GM12878 (cell line): ENCODE results near the gene PKP2. TPM values are rescaled to one million over a fixed set of nuclear protein-coding genes. Genes with fewer than 3 reads are reported as not detected.

Source experiments
- ASH2L ChIP-seq: fragments of 300-600, 200-600 bp; sonication (generic); IDR thresholded peaks from 2 replicates; pipeline ENCODE4 v1.6.1; 2017; ENCODE audit warnings: low read depth, mild to moderate bottlenecking, borderline replicate concordance
- ATF2 ChIP-seq: IDR thresholded peaks from 2 replicates; pipeline ENCODE4 v1.6.1; 2012; ENCODE audit warnings: low read length, inconsistent platforms
- BRCA1 ChIP-seq: IDR thresholded peaks from 2 replicates; pipeline ENCODE4 v1.6.1; 2011; ENCODE audit warnings: low read depth, low read length, improper control_type of control experiment
- CREB1 ChIP-seq: IDR thresholded peaks from 2 replicates; pipeline ENCODE4 v1.6.1; 2012; ENCODE audit warnings: low read depth, mild to moderate bottlenecking, inconsistent platforms
- CUX1 ChIP-seq: IDR thresholded peaks from 2 replicates; pipeline ENCODE4 v1.6.1; 2012; ENCODE audit warnings: improper control_type of control experiment, low read depth, low read length; ENCODE audit not compliant: insufficient replicate concordance
- GABPA ChIP-seq: IDR thresholded peaks from 2 replicates; pipeline ENCODE4 v1.6.1; 2014; ENCODE audit warnings: antibody characterized with exemption, low read depth, mild to moderate bottlenecking, inconsistent platforms
- IRF4 ChIP-seq: IDR thresholded peaks from 2 replicates; pipeline ENCODE4 v1.6.1; 2011; ENCODE audit warnings: low read depth, low read length
- LARP7 ChIP-seq: fragments of 450-650 bp; IDR thresholded peaks from 2 replicates; pipeline ENCODE4 v1.6.1; 2017; ENCODE audit warnings: mild to moderate bottlenecking
- MAX ChIP-seq: IDR thresholded peaks from 2 replicates; pipeline ENCODE4 v1.6.1; 2012; ENCODE audit warnings: low read depth, low read length, improper control_type of control experiment
- MYC ChIP-seq: IDR thresholded peaks from 2 replicates; pipeline ENCODE4 v1.6.1; 2011; ENCODE audit warnings: mild to moderate bottlenecking, low read length, moderate library complexity, inconsistent platforms; ENCODE audit not compliant: insufficient read depth, insufficient replicate concordance, insufficient read length, severe bottlenecking
- PAX5 ChIP-seq: IDR thresholded peaks from 2 replicates; pipeline ENCODE4 v1.6.1; 2011; ENCODE audit warnings: low read depth, low read length, borderline replicate concordance
- SKIL ChIP-seq: fragments of 450-650 bp; IDR thresholded peaks from 2 replicates; pipeline ENCODE4 v1.6.1; 2017; ENCODE audit warnings: mild to moderate bottlenecking, low read depth, inconsistent platforms; ENCODE audit not compliant: poor library complexity, severe bottlenecking
- SREBF2 ChIP-seq: IDR thresholded peaks from 2 replicates; pipeline ENCODE4 v1.6.1; 2012; ENCODE audit warnings: mild to moderate bottlenecking, low read length
- STAT3 ChIP-seq: IDR thresholded peaks from 2 replicates; pipeline ENCODE4 v1.6.1; 2011; ENCODE audit warnings: low read depth, low read length, improper control_type of control experiment
- WRNIP1 ChIP-seq: IDR thresholded peaks from 2 replicates; pipeline ENCODE4 v1.6.1; 2011; ENCODE audit warnings: low read depth, low read length, improper control_type of control experiment, borderline replicate concordance
- YY1 ChIP-seq: IDR thresholded peaks from 2 replicates; pipeline ENCODE4 v1.6.1; 2011; ENCODE audit warnings: low read depth, mild to moderate bottlenecking, low read length
- ZBED1 ChIP-seq: IDR thresholded peaks from 2 replicates; pipeline ENCODE4 v1.6.1; 2016; ENCODE audit warnings: borderline replicate concordance
- polyA plus RNA-seq, 11 experiments: library from polyadenylated mRNA; depleted of rRNA in 4 of 11; unstranded in 6 of 11; stranded (reverse) in 5 of 11; fragments of >200 nt; fragmentation: Nextera tagmentation in 4 of 11; fragmentation: Illumina TruSeq in 1 of 11; extraction: Ambion mirVana in 4 of 11; extraction: Trizol in 1 of 11; gene quantifications; 1 replicate in 1 of 11; 2 replicates in 10 of 11; pipeline versions ENCODE4 v1.2.1 to v1.2.3, GENCODE V29; 2011 to 2016; ENCODE audit warnings: inconsistent platforms in 2 of 11, missing spikeins in 2 of 11, low read depth in 1 of 11
- total RNA-seq, 4 experiments: library from RNA; depleted of rRNA in 3 of 4; stranded (reverse); fragments of >200 nt in 3 of 4; fragmentation: Illumina TruSeq in 1 of 4; extraction: Trizol in 1 of 4; gene quantifications; 2 replicates each; pipeline versions ENCODE4 v1.2.1 to v1.2.3, GENCODE V29; 2013 to 2021
- TF ChIP-seq, protein P1 (sequence below), 3 experiments: IDR thresholded peaks in 2 of 3; conservative IDR thresholded peaks in 1 of 3; 2 replicates each; pipeline ENCODE4 v1.5.1; 2011; ENCODE audit warnings: low read depth in 3 of 3, low read length in 3 of 3, mild to moderate bottlenecking in 3 of 3, control low read depth in 2 of 3, moderate library complexity in 2 of 3, inconsistent platforms in 1 of 3, mixed read lengths in 1 of 3; ENCODE audit not compliant: control insufficient read depth in 2 of 3, insufficient read depth in 1 of 3; ENCODE audit errors: extremely low read depth in 1 of 3

The PKP2 gene
- total and polyA plus RNA-seq, 10 of the 15 experiments (the other 5 are each of a cell fraction or from before 2014, with no cell fraction given): 0.02 to 4.1 (median 0.07) TPM; not detected in 4

GRCh38 chr12:32755654-32756475 is 140.7 kb downstream of the PKP2 start, which contains the start of gene YARS2 (continued):
- TF ChIP-seq CUX1 (peak; percentile 15), ZBED1 (0 out of 2 replicates have a peak, but pooled peaks have one; percentile 31), IRF4 (0 out of 2 replicates have a peak, but pooled peaks have one; percentile 20), ATF2 (0 out of 2 replicates have a peak, but pooled peaks have one; percentile 46), CREB1 (0 out of 2 replicates have a peak, but pooled peaks have one; percentile 18), BRCA1 (no peak), STAT3 (no peak), ASH2L (peak; percentile 85), YY1 (peak; percentile 99), SREBF2 (no peak), MYC (no peak), PAX5 (0 out of 2 replicates have a peak, but pooled peaks have one; percentile 32), SKIL (peak; percentile 74), MAX (peak; percentile 50; the same call in 1 of the 2 replicates), GABPA (no peak), WRNIP1 (no peak), LARP7 (0 out of 2 replicates have a peak, but pooled peaks have one; percentile 1)
- TF ChIP-seq, protein P1, sequence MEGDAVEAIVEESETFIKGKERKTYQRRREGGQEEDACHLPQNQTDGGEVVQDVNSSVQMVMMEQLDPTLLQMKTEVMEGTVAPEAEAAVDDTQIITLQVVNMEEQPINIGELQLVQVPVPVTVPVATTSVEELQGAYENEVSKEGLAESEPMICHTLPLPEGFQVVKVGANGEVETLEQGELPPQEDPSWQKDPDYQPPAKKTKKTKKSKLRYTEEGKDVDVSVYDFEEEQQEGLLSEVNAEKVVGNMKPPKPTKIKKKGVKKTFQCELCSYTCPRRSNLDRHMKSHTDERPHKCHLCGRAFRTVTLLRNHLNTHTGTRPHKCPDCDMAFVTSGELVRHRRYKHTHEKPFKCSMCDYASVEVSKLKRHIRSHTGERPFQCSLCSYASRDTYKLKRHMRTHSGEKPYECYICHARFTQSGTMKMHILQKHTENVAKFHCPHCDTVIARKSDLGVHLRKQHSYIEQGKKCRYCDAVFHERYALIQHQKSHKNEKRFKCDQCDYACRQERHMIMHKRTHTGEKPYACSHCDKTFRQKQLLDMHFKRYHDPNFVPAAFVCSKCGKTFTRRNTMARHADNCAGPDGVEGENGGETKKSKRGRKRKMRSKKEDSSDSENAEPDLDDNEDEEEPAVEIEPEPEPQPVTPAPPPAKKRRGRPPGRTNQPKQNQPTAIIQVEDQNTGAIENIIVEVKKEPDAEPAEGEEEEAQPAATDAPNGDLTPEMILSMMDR (IDR thresholded peaks at IDR 0.05 in 2 of 3, conservative IDR thresholded peaks at IDR 0.05 in 1 of 3; ENCODE audit: control insufficient read depth in 2 of 3, extremely low read depth in 1 of 3, insufficient read depth in 1 of 3, low read depth in 3 of 3, low read length in 3 of 3): peak; percentile 73 to 91 (median 77)
